Fibroblast of skin of left quadriceps (primary cell): ENCODE measurements around the gene PSEN1.

Experiments
- DNase-seq, 2 experiments: peaks; one replicate each; pipeline ENCODE4 v3.0.0-alpha.2; 2013; ENCODE audit warnings: low read depth in 2 of 2

PSEN1 gene

GRCh38 chr14:73136387-73137225 is at the start of gene PSEN1:
Gene PSEN1 (plus strand): TSS chr14:73136507. CDS start chr14:73148020, 11,513 bp downstream.
- peak; percentile 82 to 83 for DNase-seq

DNA sequence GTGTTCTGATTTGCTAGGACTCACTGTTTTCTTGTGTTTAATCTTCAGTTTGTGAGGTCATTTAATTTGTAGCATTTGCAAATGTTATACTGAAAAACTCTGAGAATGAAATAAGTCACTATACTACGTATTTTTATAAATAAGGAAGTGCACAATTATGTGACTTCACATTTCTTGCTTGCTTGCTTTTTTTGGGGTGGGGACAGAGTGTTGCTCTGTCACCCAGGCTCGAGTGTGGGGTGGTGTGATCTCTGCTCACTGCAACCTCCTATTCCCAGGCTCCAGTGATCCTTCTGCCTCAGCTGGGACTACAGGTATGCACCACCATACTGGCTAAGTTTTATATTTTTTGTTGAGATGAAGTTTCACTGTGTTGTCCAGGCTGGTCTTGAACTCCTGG is 45.3 kb upstream of the PSEN1 start:
- DNase-seq, result no peak

DNA sequence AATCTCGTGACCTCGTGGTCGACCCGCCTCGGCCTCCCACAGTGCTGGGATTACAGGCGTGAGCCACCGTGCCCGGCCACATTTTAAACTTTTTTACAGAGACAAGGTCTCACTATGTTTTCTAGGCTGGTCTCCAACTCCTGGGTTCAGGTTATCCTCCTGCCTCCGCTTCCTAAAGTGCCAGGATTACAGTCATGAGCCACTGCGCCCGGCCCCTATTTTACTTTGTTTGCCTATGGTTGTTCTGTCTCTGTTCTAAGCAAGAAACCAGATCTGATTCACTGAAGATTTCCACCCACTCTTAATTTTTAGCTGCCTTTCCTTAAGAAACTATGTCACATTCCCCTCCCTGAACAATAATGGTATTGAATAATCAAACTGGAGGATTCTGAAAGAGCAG is 38.9 kb upstream of the PSEN1 start:
- no peak for DNase-seq

DNA sequence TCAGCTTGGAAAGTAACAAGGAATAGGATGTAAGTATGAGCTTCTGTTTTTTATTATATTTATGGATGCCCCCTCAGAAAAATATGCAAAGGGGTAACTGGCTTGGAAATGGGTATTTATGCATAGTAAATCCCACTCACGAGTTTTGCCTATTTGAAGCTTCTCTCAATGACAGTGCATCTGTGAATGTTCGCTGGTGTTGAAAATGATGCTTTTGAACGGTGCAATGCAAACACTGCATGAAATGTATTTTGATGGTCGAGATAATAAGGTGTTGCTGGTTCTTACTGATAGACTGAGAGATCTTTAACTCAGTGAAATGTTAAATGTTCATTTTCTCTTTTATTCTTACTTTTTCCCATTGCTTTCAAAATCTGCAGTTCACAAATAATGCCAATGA is 36.0 kb upstream of the PSEN1 start:
- no peak for DNase-seq

- no peak for DNase-seq
These were observed 33.4 kb upstream of the PSEN1 start for GRCh38 chr14:73102806-73103497.

DNA sequence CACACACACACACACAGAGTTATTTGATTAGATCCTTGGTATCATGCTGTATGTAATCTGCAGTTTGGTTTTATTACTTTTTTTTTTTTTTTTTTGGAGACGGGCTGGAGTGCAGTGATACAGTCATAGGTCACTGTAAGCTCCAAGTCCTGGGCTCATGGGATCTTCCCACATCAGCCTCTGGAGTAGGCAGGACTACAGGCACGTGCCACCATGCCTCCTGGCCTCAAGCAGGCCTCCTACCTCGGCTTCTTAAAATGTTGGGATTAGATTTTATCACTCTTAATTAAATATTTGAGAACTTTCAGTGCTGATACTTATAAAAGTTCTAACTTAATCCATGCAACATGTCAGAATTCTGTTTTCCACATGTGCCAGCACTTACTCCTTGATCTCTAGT is 31.3 kb upstream of the PSEN1 start:
- DNase-seq, result no peak

GRCh38 chr14:73105727-73106126 is 30.6 kb upstream of the PSEN1 start:
- DNase-seq, result no peak

DNA sequence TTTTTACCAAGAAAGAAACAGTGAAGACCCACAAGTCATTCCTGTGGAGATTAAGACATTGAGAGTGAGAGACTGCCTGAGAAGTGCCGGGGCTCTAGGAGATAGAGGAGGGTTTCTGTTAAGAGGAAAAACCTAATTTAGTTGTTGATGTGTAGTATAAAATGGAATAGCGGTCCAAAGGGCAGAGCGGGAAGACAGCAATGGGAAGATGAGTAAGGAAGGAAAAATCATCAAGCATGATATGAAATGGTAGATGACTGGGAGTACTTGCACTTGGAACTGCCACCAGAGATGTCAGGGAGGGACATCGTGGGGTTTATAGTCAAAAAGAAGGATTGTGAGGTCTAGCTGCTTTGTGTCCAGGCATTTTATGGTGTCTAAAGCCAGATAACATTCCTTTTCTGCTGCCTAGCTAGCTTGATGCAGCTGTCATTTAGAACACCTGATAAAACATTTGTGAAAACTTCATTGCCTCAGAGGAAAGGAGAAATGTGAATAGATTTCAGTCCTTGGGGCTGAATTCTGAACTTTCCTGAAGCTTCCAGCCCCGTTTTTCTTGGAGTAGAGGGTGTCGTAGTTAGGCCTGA is 20.1 kb upstream of the PSEN1 start:
- no peak for DNase-seq

DNA sequence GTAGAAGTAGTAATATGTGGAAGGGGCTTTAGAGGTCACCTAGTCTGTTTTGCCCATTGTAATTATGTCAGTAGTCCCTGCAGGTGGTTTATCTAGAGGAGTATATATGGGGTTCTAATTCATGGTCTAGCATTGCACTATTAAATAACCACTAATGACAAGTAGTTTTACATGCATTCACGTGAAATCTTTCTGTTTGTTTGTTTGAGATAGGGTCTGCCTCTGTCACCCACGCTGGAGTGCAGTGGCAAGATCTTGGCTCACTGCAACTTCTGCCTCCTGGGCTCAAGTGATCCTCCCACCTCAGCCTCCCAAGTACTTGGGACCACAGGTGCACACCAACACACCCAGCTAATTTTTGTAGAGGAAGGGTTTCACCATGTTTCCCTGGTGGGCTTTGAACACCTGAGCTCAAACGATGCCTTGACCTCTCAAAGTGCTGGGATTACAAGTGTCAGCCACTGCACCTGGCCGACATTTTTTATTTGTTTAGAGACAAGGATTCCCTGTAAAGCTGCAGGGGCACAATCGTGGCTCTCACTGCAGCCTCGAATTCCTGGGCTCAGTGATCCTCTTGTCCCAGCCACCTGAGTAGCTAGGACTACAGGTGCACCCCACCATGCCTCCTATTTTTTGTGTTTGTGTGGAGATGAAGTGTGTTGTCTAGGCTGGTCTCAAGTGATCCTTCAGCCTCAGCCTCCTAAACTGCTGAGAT is 12.0 kb upstream of the PSEN1 start:
- DNase-seq, result no peak

DNA sequence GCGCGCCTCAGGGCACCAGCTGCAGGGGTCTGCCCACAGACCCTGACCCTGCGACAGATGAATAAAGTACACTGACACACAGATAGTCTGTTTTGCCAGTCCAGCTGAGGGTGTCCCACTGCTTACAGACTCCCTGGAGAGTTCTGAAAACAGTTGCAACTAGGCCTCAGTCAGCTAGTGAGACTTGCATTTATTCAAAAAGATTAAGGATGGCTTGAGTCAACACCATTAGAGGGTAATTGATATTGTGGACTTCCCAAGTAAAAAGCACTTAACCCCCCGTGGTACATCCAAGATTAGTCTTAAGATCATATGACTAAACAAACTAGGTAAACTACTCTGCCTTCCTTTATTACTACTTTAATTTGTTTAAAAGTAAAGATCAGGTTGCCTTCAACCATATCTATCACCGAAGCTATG is 11.1 kb upstream of the PSEN1 start:
- no peak for DNase-seq

DNA sequence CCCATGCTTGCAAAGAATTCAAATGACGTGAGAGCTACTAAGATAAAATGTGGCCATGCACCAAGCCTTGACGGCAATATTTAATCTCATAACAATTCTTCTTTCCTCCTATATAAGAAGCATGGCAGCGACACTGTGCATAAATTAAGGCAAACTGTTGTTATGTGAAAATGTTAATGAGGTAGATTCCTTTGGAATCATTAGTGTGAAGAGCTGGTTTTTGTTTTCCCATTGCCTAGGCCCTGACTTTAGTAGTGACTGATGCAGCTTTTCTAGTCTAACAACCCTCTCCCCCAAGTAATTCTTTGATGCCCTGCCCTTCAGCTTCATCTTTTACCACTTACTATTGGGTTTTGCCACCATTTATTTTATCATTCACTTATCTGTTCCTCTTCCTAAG is 10.6 kb upstream of the PSEN1 start:
- DNase-seq, result no peak

DNA sequence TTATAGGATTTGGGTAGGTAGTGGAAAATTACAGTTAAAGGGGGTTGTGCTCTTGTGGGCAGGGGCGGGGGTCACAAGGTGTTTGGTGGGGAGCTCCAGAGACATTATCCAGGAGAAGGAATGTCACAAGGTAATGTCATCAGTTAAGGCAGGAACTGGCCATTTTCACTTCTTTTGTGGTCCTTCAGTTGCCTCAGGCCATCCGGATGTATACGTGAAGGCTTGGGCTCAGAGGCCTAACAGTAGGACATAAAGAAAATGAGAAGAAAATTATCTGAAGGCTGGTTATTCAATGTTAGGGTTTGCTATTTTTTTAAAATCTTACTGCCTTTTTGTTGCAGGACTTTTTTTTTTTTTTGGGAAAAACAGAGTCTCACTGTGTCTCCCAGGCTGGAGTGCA is 2.5 kb upstream of the PSEN1 start:
- no peak for DNase-seq

DNA sequence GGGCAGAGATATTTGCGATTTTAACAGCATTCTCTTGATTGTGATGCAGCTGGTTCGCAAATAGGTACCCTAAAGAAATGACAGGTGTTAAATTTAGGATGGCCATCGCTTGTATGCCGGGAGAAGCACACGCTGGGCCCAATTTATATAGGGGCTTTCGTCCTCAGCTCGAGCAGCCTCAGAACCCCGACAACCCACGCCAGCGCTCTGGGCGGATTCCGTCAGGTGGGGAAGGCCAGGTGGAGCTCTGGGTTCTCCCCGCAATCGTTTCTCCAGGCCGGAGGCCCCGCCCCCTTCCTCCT is 271 bp upstream of the PSEN1 start:
- no peak for DNase-seq

- no peak for DNase-seq
These were observed 4.6 kb downstream of the PSEN1 start for GRCh38 chr14:73140811-73141323.

GRCh38 chr14:73142216-73142615 is 5.9 kb downstream of the PSEN1 start:
- DNase-seq, result no peak

- DNase-seq, result no peak
These were observed 6.7 kb downstream of the PSEN1 start for GRCh38 chr14:73143003-73143402.

DNA sequence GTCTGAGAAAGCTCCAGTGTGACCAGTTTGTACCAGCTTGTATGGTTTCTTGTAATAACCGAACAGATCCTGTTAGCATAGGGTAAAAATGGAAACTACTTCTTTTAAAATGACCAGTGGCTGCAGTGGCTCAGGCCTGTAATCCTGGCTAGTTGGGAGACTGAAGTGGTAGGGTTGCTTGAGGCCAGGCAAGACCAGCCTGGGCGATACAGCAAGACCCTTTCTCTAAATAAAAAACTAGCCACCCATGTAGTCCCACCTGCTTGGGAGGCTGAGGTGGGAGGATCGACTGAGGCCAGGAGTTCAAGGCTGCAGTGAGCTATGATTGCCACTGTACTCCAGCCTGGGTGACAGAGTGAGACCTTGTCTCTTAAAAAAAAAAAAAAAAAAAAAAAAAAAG is 7.3 kb downstream of the PSEN1 start:
- DNase-seq, result no peak

GRCh38 chr14:73145371-73145770 is 9.1 kb downstream of the PSEN1 start:
- no peak for DNase-seq

- DNase-seq, result no peak
These were observed 9.8 kb downstream of the PSEN1 start for GRCh38 chr14:73146111-73146510.

DNA sequence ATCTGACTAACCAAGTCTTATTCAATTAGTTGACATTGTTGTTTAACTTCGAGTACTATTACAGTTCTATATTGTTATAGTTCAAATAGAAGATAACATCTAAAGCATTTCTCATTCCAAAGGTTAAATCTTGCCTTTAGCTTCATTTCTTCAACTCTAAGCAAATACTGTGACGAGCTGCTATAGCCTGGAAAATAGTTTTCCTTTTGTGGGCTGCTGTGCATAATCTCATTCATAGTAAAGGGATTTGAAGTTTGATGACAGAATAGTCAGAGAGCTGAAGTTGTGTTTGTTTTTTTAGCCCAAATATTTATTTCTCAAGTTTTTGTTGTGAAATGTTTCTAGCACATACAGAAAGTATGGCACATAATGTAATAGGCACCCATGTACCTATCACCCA is 13.4 kb downstream of the PSEN1 start:
- no peak for DNase-seq

GRCh38 chr14:73153272-73153671 is 17.0 kb downstream of the PSEN1 start:
- peak; percentile 17 to 26 for DNase-seq

- no peak for DNase-seq
These were observed 25.9 kb downstream of the PSEN1 start for GRCh38 chr14:73162251-73162650.
